ENCODE measurements around the gene GSE1.

GSE1 gene

GRCh38 chr16:85631802-85632393 is 18.8 kb downstream of the GSE1 start:
- no peak for DNase-seq (ENCODE audit: low read depth in 2 of 2)

- no peak for DNase-seq (ENCODE audit: low read depth in 2 of 2)
Observed at GRCh38 chr16:85632709-85633437, 19.8 kb downstream of the GSE1 start.

GRCh38 chr16:85633438-85633743 is 20.3 kb downstream of the GSE1 start:
- DNase-seq (ENCODE audit: low read depth in 2 of 2): no peak

- DNase-seq (ENCODE audit: low read depth in 2 of 2): no peak
Observed at GRCh38 chr16:85633888-85634287, 20.8 kb downstream of the GSE1 start.

- no peak for DNase-seq (ENCODE audit: low read depth in 2 of 2)
Observed at GRCh38 chr16:85634747-85635544, 21.8 kb downstream of the GSE1 start.

- no peak for DNase-seq (ENCODE audit: low read depth in 2 of 2)
Observed at GRCh38 chr16:85635545-85636140, 22.5 kb downstream of the GSE1 start.

- DNase-seq (ENCODE audit: low read depth in 2 of 2): no peak
Observed at GRCh38 chr16:85636234-85636812, 23.2 kb downstream of the GSE1 start.

GRCh38 chr16:85637061-85637807 is 24.1 kb downstream of the GSE1 start:
- DNase-seq (ENCODE audit: low read depth in 2 of 2): no peak

- no peak for DNase-seq (ENCODE audit: low read depth in 2 of 2)
Observed at GRCh38 chr16:85637808-85638647, 24.9 kb downstream of the GSE1 start.

- no peak for DNase-seq (ENCODE audit: low read depth in 2 of 2)
Observed at GRCh38 chr16:85638695-85639409, 25.7 kb downstream of the GSE1 start.

GRCh38 chr16:85639529-85640253 is 26.6 kb downstream of the GSE1 start:
- DNase-seq (ENCODE audit: low read depth in 2 of 2): no peak

GRCh38 chr16:85640254-85640558 is 27.1 kb downstream of the GSE1 start:
- DNase-seq (ENCODE audit: low read depth in 2 of 2): no peak

GRCh38 chr16:85640585-85640984 is 27.5 kb downstream of the GSE1 start:
- no peak for DNase-seq (ENCODE audit: low read depth in 2 of 2)

GRCh38 chr16:85641305-85641704 is 28.2 kb downstream of the GSE1 start:
- DNase-seq (ENCODE audit: low read depth in 2 of 2): no peak

- no peak for DNase-seq (ENCODE audit: low read depth in 2 of 2)
Observed at GRCh38 chr16:85641776-85642176, 28.7 kb downstream of the GSE1 start.

GRCh38 chr16:85642762-85643358 is 29.7 kb downstream of the GSE1 start:
- no peak for DNase-seq (ENCODE audit: low read depth in 2 of 2)

- no peak for DNase-seq (ENCODE audit: low read depth in 2 of 2)
Observed at GRCh38 chr16:85643631-85644030, 30.5 kb downstream of the GSE1 start.

- DNase-seq (ENCODE audit: low read depth in 2 of 2): no peak
Observed at GRCh38 chr16:85644093-85644712, 31.1 kb downstream of the GSE1 start.

All from stimulated activated CD4-positive, alpha-beta T cell treated with anti-CD3 and anti-CD28 coated beads, Interleukin-1b, Interleukin-23, amount 100 ng/mL, for 1 hour (primary cell).